Karpas-422 (cell line): ENCODE measurements around the gene NSUN5. TPM values are rescaled to one million over a fixed set of nuclear protein-coding genes. Genes with fewer than 3 reads are reported as not detected.

Source experiments
- small RNA-seq: library from RNA; depleted of rRNA; stranded (forward); fragments of <200 nt; gene quantifications from one replicate; pipeline ENCODE3, GENCODE V24; 2014
- total RNA-seq: library from RNA; depleted of rRNA; stranded (reverse); fragments of >200 nt; shearing (Covaris generic); gene quantifications from 2 replicates; pipeline ENCODE4 v1.2.3, GENCODE V29; 2014; ENCODE audit warnings: low replicate concordance; rRNA removed

The NSUN5 gene
- total RNA-seq, 1 experiment from 2014 or later = 31.6 TPM

Small RNAs within 50 kb of the gene (small RNA-seq; reads per million reads assigned to genes)
- not detected for gene RNU6-1080P

Other genes with a start within 250 kb of the NSUN5 start
- not detected in 2 replicates for gene SPDYE9, start 222.8 kb downstream of the NSUN5 start, total RNA-seq
- gene TRIM50, start 19.3 kb upstream of the NSUN5 start, total RNA-seq = not detected in 2 replicates
- not detected in 2 replicates for gene FKBP6, start 19.3 kb upstream of the NSUN5 start, total RNA-seq
- gene FZD9, start 125.0 kb upstream of the NSUN5 start, total RNA-seq = not detected in 2 replicates
- 49.0 and 51.2 TPM in 2 replicates for gene BAZ1B, start 213.5 kb upstream of the NSUN5 start, total RNA-seq
- 37.2 and 50.9 TPM in 2 replicates for gene BCL7B, start 248.9 kb upstream of the NSUN5 start, total RNA-seq